ENCODE results near the gene ELMOD2. TPM values are rescaled to one million over a fixed set of nuclear protein-coding genes. Genes with fewer than 3 reads are reported as not detected.
A peak's percentile ranks its signal among the peaks of the same experiment; 100 is the strongest.

ELMOD2 gene
- total RNA-seq, 1 experiment from 2014 or later, result 20.9 TPM

DNA sequence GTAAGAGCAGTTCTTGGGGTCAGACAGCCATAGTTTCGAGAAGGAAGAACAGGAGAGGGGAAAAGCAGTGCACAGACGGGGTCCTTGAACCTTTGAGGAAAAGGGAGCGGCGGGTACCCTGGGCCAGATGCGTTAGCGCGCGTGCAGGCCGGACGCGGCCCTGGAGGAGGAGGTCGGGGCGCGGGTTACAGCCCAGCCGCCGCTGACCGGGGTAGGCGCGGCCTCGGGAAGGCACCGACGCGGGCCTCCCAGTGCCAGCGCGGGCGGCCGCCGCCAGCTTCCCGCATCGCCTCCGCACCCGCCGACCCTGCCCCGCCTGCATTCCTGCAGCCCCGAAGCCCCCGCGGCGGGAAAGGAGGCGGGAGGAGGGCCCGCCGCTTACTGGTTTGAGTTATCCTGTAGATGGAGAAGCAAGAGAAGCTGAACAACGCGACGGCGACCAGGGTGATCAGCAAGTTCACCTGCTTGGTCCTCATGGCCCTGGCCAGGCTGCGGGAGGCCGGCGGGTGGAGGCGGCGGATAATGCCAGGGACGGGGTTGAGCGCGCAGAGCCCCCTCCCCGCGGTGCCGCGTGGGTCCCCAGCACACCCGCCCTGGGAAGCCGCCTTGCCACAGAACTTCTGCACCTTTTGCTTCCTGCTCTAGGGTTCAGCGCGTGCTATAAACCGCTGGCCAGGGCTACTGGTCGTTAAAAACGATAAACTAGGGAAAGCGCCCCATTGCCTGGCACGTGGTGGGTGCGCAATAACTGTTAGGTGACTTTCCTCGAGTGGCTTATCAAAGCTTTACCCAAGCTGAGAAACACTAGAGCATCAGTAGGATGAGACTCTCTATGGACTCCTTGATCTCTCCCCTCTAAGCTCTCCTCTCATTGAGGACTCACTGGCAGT, 26.0 kb upstream of the ELMOD2 start, which contains the start of gene MGAT4D:
MGAT4D (minus strand) TSS at position 547 of the 890 bp plus-strand sequence; CDS start at position 476, 71 bp downstream.
- Histone ChIP-seq H3K27me3 (ENCODE audit: control insufficient read depth, insufficient read depth, low read length) (peaks cover 16% of the 10 kb centered on the region), H3K4me3 (ENCODE audit: low read depth in 2 of 2, low read length in 2 of 2) (peak within 1 kb of the TSS; percentile 27 to 38), H3K4me1 (ENCODE audit: control insufficient read depth, insufficient read depth, low read length) (no peaks in the 10 kb centered on the region), H3K36me3 (ENCODE audit: control insufficient read depth, insufficient read depth, low read length) (no peaks in the 10 kb centered on the region), H3K9me3 (ENCODE audit: control insufficient read depth, insufficient read depth, low read depth, low read length) (no peaks in the 10 kb centered on the region), H3K27ac (ENCODE audit: low read length) (no peak within 1 kb of the TSS)
- BruUV-seq (replicated peaks), result no TSS peak
- POLR2A ChIA-PET, result no interaction called here
- peak; percentile 79 for ATAC-seq
- CTCF ChIA-PET, result no interaction called here
- intact Hi-C loops (cut with micrococcal nuclease; ENCODE audit: unreplicated experiment), result no loop called here
- no peak for DNase-seq (ENCODE audit: low read depth, low spot score)
- in situ Hi-C loops (cut with HindIII; ENCODE audit: low pct_unique_long_range_greater_than_20kb, low sequenced_read_pairs), result no loop called here
- TF ChIP-seq POLR2AphosphoS5 (IDR thresholded peaks at IDR 0.05; ENCODE audit: low read depth, low read length) (no peak), SIN3A (IDR thresholded peaks at IDR 0.05; ENCODE audit: borderline replicate concordance, insufficient read depth, low read depth, low read length) (no peak), TCF7L2 (IDR thresholded peaks at IDR 0.05; ENCODE audit: low read depth, low read length) (no peak), CTCF (IDR thresholded peaks at IDR 0.05) (no peak)
- TF ChIP-seq, protein P1, sequence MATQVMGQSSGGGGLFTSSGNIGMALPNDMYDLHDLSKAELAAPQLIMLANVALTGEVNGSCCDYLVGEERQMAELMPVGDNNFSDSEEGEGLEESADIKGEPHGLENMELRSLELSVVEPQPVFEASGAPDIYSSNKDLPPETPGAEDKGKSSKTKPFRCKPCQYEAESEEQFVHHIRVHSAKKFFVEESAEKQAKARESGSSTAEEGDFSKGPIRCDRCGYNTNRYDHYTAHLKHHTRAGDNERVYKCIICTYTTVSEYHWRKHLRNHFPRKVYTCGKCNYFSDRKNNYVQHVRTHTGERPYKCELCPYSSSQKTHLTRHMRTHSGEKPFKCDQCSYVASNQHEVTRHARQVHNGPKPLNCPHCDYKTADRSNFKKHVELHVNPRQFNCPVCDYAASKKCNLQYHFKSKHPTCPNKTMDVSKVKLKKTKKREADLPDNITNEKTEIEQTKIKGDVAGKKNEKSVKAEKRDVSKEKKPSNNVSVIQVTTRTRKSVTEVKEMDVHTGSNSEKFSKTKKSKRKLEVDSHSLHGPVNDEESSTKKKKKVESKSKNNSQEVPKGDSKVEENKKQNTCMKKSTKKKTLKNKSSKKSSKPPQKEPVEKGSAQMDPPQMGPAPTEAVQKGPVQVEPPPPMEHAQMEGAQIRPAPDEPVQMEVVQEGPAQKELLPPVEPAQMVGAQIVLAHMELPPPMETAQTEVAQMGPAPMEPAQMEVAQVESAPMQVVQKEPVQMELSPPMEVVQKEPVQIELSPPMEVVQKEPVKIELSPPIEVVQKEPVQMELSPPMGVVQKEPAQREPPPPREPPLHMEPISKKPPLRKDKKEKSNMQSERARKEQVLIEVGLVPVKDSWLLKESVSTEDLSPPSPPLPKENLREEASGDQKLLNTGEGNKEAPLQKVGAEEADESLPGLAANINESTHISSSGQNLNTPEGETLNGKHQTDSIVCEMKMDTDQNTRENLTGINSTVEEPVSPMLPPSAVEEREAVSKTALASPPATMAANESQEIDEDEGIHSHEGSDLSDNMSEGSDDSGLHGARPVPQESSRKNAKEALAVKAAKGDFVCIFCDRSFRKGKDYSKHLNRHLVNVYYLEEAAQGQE (IDR thresholded peaks at IDR 0.05; ENCODE audit: insufficient read depth in 1 of 2, low read depth in 2 of 2, low read length in 1 of 2), result no peak

- Histone ChIP-seq H3K27ac (ENCODE audit: low read length) (no peak overlapping the region), H3K36me3 (ENCODE audit: control insufficient read depth, insufficient read depth, low read length) (no peaks in the 10 kb centered on the region), H3K4me1 (ENCODE audit: control insufficient read depth, insufficient read depth, low read length) (no peaks in the 10 kb centered on the region), H3K9me3 (ENCODE audit: control insufficient read depth, insufficient read depth, low read depth, low read length) (no peaks in the 10 kb centered on the region), H3K27me3 (ENCODE audit: control insufficient read depth, insufficient read depth, low read length) (peaks cover 16% of the 10 kb centered on the region), H3K4me3 (ENCODE audit: low read depth in 2 of 2, low read length in 2 of 2) (no peak overlapping the region)
- ATAC-seq (no peak), DNase-seq (ENCODE audit: low read depth, low spot score) (no peak)
- intact Hi-C loops (cut with micrococcal nuclease; ENCODE audit: unreplicated experiment), result no loop called here
- ChIA-PET POLR2A (no interaction called here), CTCF (no interaction called here)
- in situ Hi-C loops (cut with HindIII; ENCODE audit: low pct_unique_long_range_greater_than_20kb, low sequenced_read_pairs), result no loop called here
- no peak for TF ChIP-seq TCF7L2 (IDR thresholded peaks at IDR 0.05; ENCODE audit: low read depth, low read length)
- TF ChIP-seq, protein P1 (IDR thresholded peaks at IDR 0.05; ENCODE audit: insufficient read depth in 1 of 2, low read depth in 2 of 2, low read length in 1 of 2), result no peak
- TF ChIP-seq CTCF (IDR thresholded peaks at IDR 0.05), result no peak
- TF ChIP-seq SIN3A (IDR thresholded peaks at IDR 0.05; ENCODE audit: borderline replicate concordance, insufficient read depth, low read depth, low read length), result no peak
- no peak for TF ChIP-seq POLR2AphosphoS5 (IDR thresholded peaks at IDR 0.05; ENCODE audit: low read depth, low read length)
- BruUV-seq (replicated peaks), result no TSS peak
Observed at GRCh38 chr4:140499391-140499790, 24.6 kb upstream of the ELMOD2 start.
